GM12872 (cell line): ENCODE data around the gene ECT2L.
A peak's percentile ranks its signal among the peaks of the same experiment; 100 is the strongest.

ENCODE experiments used
- CTCF ChIP-seq: IDR thresholded peaks from 3 replicates; pipeline ENCODE4 v1.5.1; 2011; ENCODE audit warnings: low read depth, mild to moderate bottlenecking, low read length, moderate library complexity; ENCODE audit not compliant: insufficient read depth

ECT2L gene

GRCh38 chr6:138944412-138944811, 148.5 kb downstream of the ECT2L start:
- no peak for TF ChIP-seq CTCF

GRCh38 chr6:138945354-138945753, 149.5 kb downstream of the ECT2L start:
- 0 out of 3 replicates have a peak, but pooled peaks have one; percentile 10 for TF ChIP-seq CTCF

GRCh38 chr6:138948004-138948403, 152.1 kb downstream of the ECT2L start:
- no peak for TF ChIP-seq CTCF

- TF ChIP-seq CTCF: no peak
Measured at GRCh38 chr6:138948546-138949179, 152.8 kb downstream of the ECT2L start.

- TF ChIP-seq CTCF: no peak
Measured at GRCh38 chr6:138953451-138953850, 157.6 kb downstream of the ECT2L start.
